H1 (cell line): Measurements from ENCODE around the gene CRABP1. TPM values are rescaled to one million over a fixed set of nuclear protein-coding genes. Genes with fewer than 3 reads are reported as not detected.

ENCODE experiments used
- EGR1 ChIP-seq: IDR thresholded peaks from 2 replicates; pipeline ENCODE4 v1.6.1; 2011; ENCODE audit warnings: low read depth, low read length, borderline replicate concordance
- FOSL1 ChIP-seq: IDR thresholded peaks from 2 replicates; pipeline ENCODE4 v1.6.1; 2011; ENCODE audit warnings: mild to moderate bottlenecking, low read depth, low read length, moderate library complexity; ENCODE audit not compliant: insufficient read depth
- polyA plus RNA-seq, 7 experiments: library from polyadenylated mRNA; depleted of rRNA in 3 of 7; stranded (reverse) in 5 of 7; unstranded in 2 of 7; fragments of >200 nt in 5 of 7; fragments of 200-250 nt in 2 of 7; gene quantifications; 1 replicate in 5 of 7; 2 replicates in 1 of 7; 4 replicates in 1 of 7; pipeline versions ENCODE4 v1.2.1 to v1.2.3, GENCODE V29; 2011 to 2013; ENCODE audit warnings: missing spikeins in 2 of 7, mixed read lengths in 2 of 7
- total RNA-seq: library from RNA; stranded (reverse); fragmentation: NEBNext Ultra II Directional; extraction: Animal tissue kit (Norgen Biotek cat#: 25700); gene quantifications from 2 replicates; pipeline ENCODE4 v1.2.1, GENCODE V29; 2021
- TF ChIP-seq, protein P1 (sequence below): IDR thresholded peaks from 2 replicates; pipeline ENCODE4 v1.6.1; 2012; ENCODE audit warnings: inconsistent platforms

The CRABP1 gene
- total and polyA plus RNA-seq, 2 of the 8 experiments (the other 6 are each of a cell fraction or from before 2014, with no cell fraction given) = 385 to 655 TPM

DNA sequence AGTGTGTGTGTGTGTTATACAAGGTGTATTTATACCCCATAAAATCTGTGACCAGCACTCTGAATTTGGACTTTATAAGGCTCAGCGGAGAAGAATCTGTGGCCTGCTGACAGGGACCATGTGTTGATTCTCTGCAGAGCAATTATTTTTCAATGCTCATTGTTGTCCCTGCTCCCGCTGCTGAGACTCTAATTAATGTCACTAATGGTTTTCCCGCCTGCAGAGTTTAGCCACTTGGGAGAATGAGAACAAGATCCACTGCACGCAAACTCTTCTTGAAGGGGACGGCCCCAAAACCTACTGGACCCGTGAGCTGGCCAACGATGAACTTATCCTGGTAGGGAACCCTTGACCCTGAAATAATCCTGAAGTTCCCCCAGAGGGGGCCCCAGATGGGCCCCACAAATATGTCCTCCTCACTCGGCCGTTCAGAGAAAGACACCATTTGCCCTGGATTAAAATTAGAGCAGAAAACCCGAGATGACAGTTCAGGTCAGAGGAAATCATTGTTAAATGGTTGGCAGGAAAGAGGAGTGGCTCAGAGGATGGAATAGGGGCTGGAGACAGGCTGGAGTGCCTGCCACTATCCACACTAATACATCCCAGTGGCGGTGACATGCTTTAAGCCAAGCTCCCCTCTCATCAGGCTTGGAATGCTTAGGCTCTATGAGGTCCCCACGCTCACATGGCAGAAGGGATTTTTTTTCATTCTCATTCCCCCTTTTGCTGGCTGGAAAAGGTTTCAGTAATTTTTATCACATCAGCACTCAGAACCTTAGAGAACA is 3.3 kb downstream of the CRABP1 start (continued):
- TF ChIP-seq, protein P1, sequence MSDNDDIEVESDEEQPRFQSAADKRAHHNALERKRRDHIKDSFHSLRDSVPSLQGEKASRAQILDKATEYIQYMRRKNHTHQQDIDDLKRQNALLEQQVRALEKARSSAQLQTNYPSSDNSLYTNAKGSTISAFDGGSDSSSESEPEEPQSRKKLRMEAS = no peak
- TF ChIP-seq FOSL1 (no peak), EGR1 (no peak)
